HEK293T (cell line): ENCODE results near the gene TCERG1L.

ENCODE experiments used
- BHLHE40 ChIP-seq: fragments of 450-650 bp; IDR thresholded peaks from 2 replicates; pipeline ENCODE4 v1.6.1; 2016; ENCODE audit warnings: mild to moderate bottlenecking, moderate library complexity, borderline replicate concordance
- CTBP1 ChIP-seq: fragments of 450-650 bp; IDR thresholded peaks from 2 replicates; pipeline ENCODE4 v1.6.1; 2016; ENCODE audit warnings: borderline replicate concordance
- FOXK2 ChIP-seq: fragments of 450-650 bp; IDR thresholded peaks from 2 replicates; pipeline ENCODE4 v1.6.1; 2016; ENCODE audit warnings: mild to moderate bottlenecking
- FOXM1 ChIP-seq: fragments of 450-650 bp; IDR thresholded peaks from 2 replicates; pipeline ENCODE4 v1.6.1; 2017; ENCODE audit warnings: mild to moderate bottlenecking, borderline replicate concordance
- LEF1 ChIP-seq: fragments of 450-650 bp; IDR thresholded peaks from 2 replicates; pipeline ENCODE4 v1.6.1; 2017; ENCODE audit warnings: mild to moderate bottlenecking, borderline replicate concordance
- SP1 ChIP-seq: fragments of 450-650 bp; IDR thresholded peaks from 2 replicates; pipeline ENCODE4 v1.6.1; 2017
- TF ChIP-seq, protein P1 (sequence below): fragments of 450-650 bp; IDR thresholded peaks from 2 replicates; pipeline ENCODE4 v1.6.1; 2016

DNA sequence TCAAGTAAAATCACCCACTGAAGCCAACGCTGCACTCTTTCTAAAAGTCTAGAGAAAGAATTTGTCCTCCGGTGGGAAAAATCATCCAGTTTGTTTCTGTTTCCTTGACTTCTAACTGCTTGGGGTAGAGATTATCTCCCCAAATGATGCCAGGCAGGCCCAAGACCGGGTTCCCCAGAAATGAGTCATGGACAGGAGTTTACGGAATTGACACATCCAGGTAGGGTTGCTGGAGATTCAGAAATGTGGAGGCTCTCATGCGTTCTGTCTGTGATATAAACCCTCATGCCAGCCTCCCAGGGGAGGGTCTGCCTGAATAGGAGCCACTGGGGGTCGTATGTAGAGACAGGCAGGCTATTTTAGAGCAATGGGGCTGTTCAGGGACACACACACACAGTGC, 230.9 kb downstream of the TCERG1L start:
- no peak for TF ChIP-seq BHLHE40
- TF ChIP-seq SP1: no peak
- TF ChIP-seq, protein P1, sequence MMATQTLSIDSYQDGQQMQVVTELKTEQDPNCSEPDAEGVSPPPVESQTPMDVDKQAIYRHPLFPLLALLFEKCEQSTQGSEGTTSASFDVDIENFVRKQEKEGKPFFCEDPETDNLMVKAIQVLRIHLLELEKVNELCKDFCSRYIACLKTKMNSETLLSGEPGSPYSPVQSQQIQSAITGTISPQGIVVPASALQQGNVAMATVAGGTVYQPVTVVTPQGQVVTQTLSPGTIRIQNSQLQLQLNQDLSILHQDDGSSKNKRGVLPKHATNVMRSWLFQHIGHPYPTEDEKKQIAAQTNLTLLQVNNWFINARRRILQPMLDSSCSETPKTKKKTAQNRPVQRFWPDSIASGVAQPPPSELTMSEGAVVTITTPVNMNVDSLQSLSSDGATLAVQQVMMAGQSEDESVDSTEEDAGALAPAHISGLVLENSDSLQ: no peak
- no peak for TF ChIP-seq CTBP1
- TF ChIP-seq FOXK2: no peak
- TF ChIP-seq FOXM1: no peak
- TF ChIP-seq LEF1: no peak
